HUES48 (cell line): Measurements from ENCODE around the gene ANXA1.

Experiments
- H3K27ac ChIP-seq: one replicate; pipeline ENCODE4 v1.7.0; 2013; ENCODE audit warnings: low read depth, low read length, inconsistent platforms
- H3K27me3 ChIP-seq: 2 replicates; pipeline ENCODE4 v1.6.1; 2013; ENCODE audit warnings: mild to moderate bottlenecking, low read length; ENCODE audit not compliant: control insufficient read depth, insufficient read depth
- H3K36me3 ChIP-seq: 2 replicates; pipeline ENCODE4 v1.6.1; 2013; ENCODE audit warnings: low read length; ENCODE audit not compliant: control insufficient read depth, insufficient read depth
- H3K4me1 ChIP-seq: 2 replicates; pipeline ENCODE4 v1.6.1; 2013; ENCODE audit warnings: mild to moderate bottlenecking, low read length; ENCODE audit not compliant: control insufficient read depth, insufficient read depth
- H3K4me3 ChIP-seq: 2 replicates; pipeline ENCODE4 v1.5.1; 2013; ENCODE audit warnings: mild to moderate bottlenecking, low read depth, low read length
- H3K9ac ChIP-seq: 2 replicates; pipeline ENCODE4 v1.6.1; 2013; ENCODE audit warnings: mild to moderate bottlenecking, low read depth, low read length, moderate library complexity
- H3K9me3 ChIP-seq: 2 replicates; pipeline ENCODE4 v1.6.1; 2013; ENCODE audit warnings: low read length; ENCODE audit not compliant: control insufficient read depth, insufficient read depth

Gene ANXA1

DNA sequence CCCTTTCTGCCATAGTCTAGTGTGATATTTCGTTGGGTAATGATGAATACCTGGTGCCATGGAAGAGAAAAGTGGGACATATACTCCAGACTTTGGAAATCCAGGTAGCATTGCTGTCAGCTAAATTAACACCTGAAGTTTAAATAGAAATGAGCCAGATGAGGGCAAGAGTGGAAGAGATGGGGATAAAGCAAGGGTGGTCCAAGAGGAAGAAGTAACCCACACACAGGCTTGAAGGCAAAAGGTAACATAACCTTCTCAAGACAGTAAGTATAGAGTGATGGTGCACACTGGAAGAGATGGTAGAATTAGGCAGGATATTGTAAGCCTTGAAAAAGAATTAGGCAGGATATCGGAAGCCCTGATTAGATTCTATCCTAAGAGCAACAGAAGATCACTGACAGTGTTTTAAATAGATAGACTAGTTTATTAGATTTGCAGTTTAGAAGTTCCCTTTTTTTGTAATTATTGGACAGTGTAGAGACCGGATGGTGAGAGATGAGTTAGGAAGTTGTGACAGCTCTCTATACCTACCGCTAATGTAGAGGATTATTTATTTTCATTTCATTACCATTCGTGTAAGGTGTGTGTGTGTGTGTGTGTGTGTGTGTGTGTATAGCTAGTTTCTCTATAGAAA, 16.8 kb downstream of the ANXA1 start:
- Histone ChIP-seq H3K4me1 (0 out of 2 replicates have a peak, but pooled peaks cover under 1% of the 10 kb centered on the region), H3K4me3 (no peak overlapping the region), H3K36me3 (no peaks in the 10 kb centered on the region), H3K9me3 (no peaks in the 10 kb centered on the region), H3K9ac (no peak overlapping the region), H3K27me3 (no peaks in the 10 kb centered on the region), H3K27ac (no peak overlapping the region)

DNA sequence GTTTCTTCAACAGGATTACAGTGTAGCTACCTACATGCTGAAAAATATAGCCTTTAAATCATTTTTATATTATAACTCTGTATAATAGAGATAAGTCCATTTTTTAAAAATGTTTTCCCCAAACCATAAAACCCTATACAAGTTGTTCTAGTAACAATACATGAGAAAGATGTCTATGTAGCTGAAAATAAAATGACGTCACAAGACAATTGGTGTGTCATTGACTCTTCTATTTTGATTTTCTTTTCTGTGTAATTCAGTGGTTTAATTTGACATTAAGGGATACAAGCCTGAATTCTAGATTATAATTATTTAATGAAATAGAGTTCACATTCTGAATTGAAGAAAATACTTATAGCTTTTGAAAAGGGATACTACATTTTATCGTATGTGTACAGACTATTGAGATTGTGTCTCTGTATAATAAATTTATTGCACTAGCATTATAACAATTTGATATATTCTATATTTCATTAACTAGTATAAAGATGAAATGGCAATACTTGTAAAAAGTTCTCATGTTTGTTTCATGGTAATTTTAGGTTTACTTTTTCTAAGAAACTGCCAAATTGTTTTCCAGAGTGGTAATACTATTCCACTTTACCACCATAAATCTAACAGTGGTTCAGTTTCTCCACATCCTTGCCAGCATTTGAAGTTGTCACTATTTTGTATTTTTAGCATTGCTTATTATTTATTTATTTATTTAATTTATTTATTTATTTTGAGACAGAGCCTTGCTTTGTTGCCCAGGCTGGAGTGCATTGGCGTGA, 18.7 kb downstream of the ANXA1 start:
- no peaks in the 10 kb centered on the region for H3K36me3 ChIP-seq
- H3K27ac ChIP-seq, result no peak overlapping the region
- H3K9ac ChIP-seq, result no peak overlapping the region
- H3K4me1 ChIP-seq, result peaks cover 5% of the 10 kb centered on the region; the same call in 1 of the 2 replicates
- no peaks in the 10 kb centered on the region for H3K27me3 ChIP-seq
- no peaks in the 10 kb centered on the region for H3K9me3 ChIP-seq
- H3K4me3 ChIP-seq, result no peak overlapping the region

DNA sequence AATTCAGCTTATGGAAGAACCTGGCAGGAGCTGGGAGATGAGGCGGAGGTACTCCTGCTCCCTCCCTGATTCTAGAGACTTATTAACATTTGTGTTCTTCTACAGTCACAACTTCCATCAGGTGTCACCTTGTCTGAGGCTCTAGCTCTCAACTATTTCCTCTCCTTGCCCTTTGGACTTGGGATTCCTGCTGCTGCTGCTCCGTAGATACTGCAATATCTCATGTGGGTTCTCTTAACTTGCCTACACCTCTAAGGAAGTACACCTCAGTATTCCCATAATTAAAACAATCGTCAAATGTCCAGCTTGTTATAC, 21.2 kb downstream of the ANXA1 start:
- Histone ChIP-seq H3K9me3 (no peaks in the 10 kb centered on the region), H3K4me3 (no peak overlapping the region), H3K4me1 (peaks cover 5% of the 10 kb centered on the region; the same call in 1 of the 2 replicates), H3K36me3 (no peaks in the 10 kb centered on the region), H3K27me3 (no peaks in the 10 kb centered on the region), H3K27ac (no peak overlapping the region), H3K9ac (no peak overlapping the region)

- no peak overlapping the region for H3K9ac ChIP-seq
- no peaks in the 10 kb centered on the region for H3K36me3 ChIP-seq
- no peak overlapping the region for H3K4me3 ChIP-seq
- H3K27ac ChIP-seq, result no peak overlapping the region
- H3K27me3 ChIP-seq, result no peaks in the 10 kb centered on the region
- no peaks in the 10 kb centered on the region for H3K9me3 ChIP-seq
- peaks cover 5% of the 10 kb centered on the region; the same call in 1 of the 2 replicates for H3K4me1 ChIP-seq
Measured at GRCh38 chr9:73173557-73174329, 22.1 kb downstream of the ANXA1 start.

GRCh38 chr9:73174330-73174980, 22.8 kb downstream of the ANXA1 start:
- H3K4me3 ChIP-seq, result no peak overlapping the region
- no peaks in the 10 kb centered on the region for H3K9me3 ChIP-seq
- no peaks in the 10 kb centered on the region for H3K27me3 ChIP-seq
- H3K27ac ChIP-seq, result no peak overlapping the region
- H3K36me3 ChIP-seq, result no peaks in the 10 kb centered on the region
- H3K9ac ChIP-seq, result no peak overlapping the region
- peaks cover 6% of the 10 kb centered on the region; the same call in 1 of the 2 replicates for H3K4me1 ChIP-seq

DNA sequence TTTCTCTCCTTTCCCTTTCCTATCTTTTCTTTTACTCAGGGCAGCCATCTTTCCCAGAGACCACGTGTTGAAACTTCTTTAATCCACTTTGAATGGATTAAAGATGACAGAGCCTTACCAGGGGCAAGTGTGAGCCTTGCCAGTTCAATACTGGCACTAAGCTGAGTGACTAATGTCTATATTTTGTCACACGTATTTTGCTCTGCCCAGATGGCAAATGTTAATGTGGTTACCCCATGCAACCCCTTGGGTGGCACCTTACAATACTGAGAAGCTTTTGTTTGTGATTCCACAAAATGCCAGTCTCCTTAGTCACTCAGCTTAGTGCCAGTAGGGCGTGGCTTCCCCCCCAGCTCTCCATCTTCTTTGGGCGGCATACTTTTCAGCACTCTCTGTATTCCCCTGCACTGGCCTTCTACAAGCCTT, 24.8 kb downstream of the ANXA1 start:
- Histone ChIP-seq H3K9me3 (no peaks in the 10 kb centered on the region), H3K27ac (no peak overlapping the region), H3K4me3 (no peak overlapping the region), H3K27me3 (no peaks in the 10 kb centered on the region), H3K9ac (no peak overlapping the region), H3K4me1 (peaks cover 11% of the 10 kb centered on the region; the same call in 1 of the 2 replicates), H3K36me3 (no peaks in the 10 kb centered on the region)

- Histone ChIP-seq H3K9me3 (no peaks in the 10 kb centered on the region), H3K27ac (no peak overlapping the region), H3K9ac (no peak overlapping the region), H3K36me3 (no peaks in the 10 kb centered on the region), H3K27me3 (no peaks in the 10 kb centered on the region), H3K4me3 (no peak overlapping the region), H3K4me1 (peaks cover 11% of the 10 kb centered on the region; the same call in 1 of the 2 replicates)
Measured at GRCh38 chr9:73178044-73178443, 26.4 kb downstream of the ANXA1 start.

DNA sequence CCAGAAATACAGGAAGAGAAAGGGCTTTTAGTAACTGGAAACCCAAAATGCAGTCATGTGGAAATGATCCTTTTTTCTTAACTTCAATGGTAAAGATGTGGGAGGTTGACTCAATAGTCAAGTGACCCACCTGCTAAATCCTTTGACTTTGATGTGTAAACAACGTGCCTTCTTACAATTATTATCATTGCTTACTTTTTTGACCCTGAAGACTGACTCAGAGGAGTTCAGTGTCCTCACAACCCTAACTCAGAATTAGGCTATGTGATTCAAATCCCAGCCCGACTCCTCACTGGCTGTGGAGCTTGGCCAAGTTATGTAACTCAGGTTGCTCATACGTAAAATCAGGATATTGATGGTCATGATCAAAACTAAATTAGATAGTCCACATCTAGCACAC, 27.9 kb downstream of the ANXA1 start:
- H3K27ac ChIP-seq, result no peak overlapping the region
- H3K9ac ChIP-seq, result no peak overlapping the region
- peaks cover 6% of the 10 kb centered on the region; the same call in 1 of the 2 replicates for H3K4me1 ChIP-seq

GRCh38 chr9:73180403-73180802, 28.7 kb downstream of the ANXA1 start:
- Histone ChIP-seq H3K4me1 (peaks cover 6% of the 10 kb centered on the region; the same call in 1 of the 2 replicates), H3K36me3 (no peaks in the 10 kb centered on the region), H3K9me3 (no peaks in the 10 kb centered on the region), H3K9ac (no peak overlapping the region), H3K4me3 (no peak overlapping the region), H3K27ac (no peak overlapping the region), H3K27me3 (no peaks in the 10 kb centered on the region)

More for the DNA sequence above, 27.9 kb downstream of the ANXA1 start:
- Histone ChIP-seq H3K4me3 (no peak overlapping the region), H3K36me3 (no peaks in the 10 kb centered on the region), H3K27me3 (no peaks in the 10 kb centered on the region), H3K9me3 (no peaks in the 10 kb centered on the region)

- H3K9ac ChIP-seq, result no peak overlapping the region
- H3K9me3 ChIP-seq, result no peaks in the 10 kb centered on the region
- no peak overlapping the region for H3K27ac ChIP-seq
- H3K4me3 ChIP-seq, result no peak overlapping the region
- H3K4me1 ChIP-seq, result peaks cover 6% of the 10 kb centered on the region; the same call in 1 of the 2 replicates
- H3K27me3 ChIP-seq, result no peaks in the 10 kb centered on the region
- no peaks in the 10 kb centered on the region for H3K36me3 ChIP-seq
Measured at GRCh38 chr9:73182928-73183327, 31.3 kb downstream of the ANXA1 start.
